OCI-LY7 (cell line): ENCODE data around the gene UHRF1.

Experiments
- CTCF ChIP-seq: fragments of 200-600 bp; sonication (generic); conservative IDR thresholded peaks from 2 replicates; pipeline ENCODE4 v1.5.1; 2014; ENCODE audit warnings: mild to moderate bottlenecking, antibody characterized with exemption, low read length, moderate library complexity, mixed read lengths
- EZH2phosphoT487 ChIP-seq: fragments of 200-600 bp; sonication (generic); IDR thresholded peaks from 2 replicates; pipeline ENCODE4 v1.6.1; 2018; ENCODE audit warnings: low read depth, borderline replicate concordance, mild to moderate bottlenecking, mixed run types, antibody characterized with exemption, low read length, moderate library complexity, mixed read lengths

GRCh38 chr19:4987256-4987655, 78.0 kb downstream of the UHRF1 start:
- no peak for TF ChIP-seq CTCF
- TF ChIP-seq EZH2phosphoT487: no peak
